ENCODE measurements around the gene JCAD.
"Not testable (repeated sequence)": the region's sequence is repeated elsewhere in the genome, so short reads cannot be mapped to it uniquely, and the experiment has no call there.

Gene JCAD

GRCh38 chr10:29981510-29981909, 77.9 kb downstream of the JCAD start:
- DNase-seq (ENCODE audit: low read depth) = no peak

GRCh38 chr10:29980084-29980483, 79.3 kb downstream of the JCAD start:
- no peak for DNase-seq (ENCODE audit: low read depth)

GRCh38 chr10:29979421-29979779, 80.0 kb downstream of the JCAD start:
- not testable (repeated sequence) for DNase-seq (ENCODE audit: low read depth)

- no peak for DNase-seq (ENCODE audit: low read depth)
Observed at GRCh38 chr10:29977171-29977570, 82.2 kb downstream of the JCAD start.

DNA sequence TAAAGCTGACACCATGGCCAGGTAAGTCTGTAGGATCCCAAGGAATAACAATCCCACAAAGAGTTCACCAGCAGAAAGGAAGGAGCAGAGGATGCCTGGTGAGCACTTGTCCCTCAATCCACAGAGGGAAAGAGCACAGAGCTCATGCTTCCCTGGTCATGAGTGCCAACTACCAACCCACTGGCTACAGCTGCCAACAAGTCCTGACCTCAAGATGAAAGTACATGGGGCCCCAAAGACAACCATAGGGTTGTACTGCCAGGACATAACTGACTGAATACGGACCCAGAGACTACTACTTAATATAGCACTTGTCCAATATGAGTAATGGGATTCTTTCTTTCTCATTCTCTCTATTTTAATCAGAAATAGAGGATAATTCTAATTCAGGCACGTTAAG, 83.3 kb downstream of the JCAD start:
- DNase-seq (ENCODE audit: low read depth) = no peak

GRCh38 chr10:29974773-29975172, 84.6 kb downstream of the JCAD start:
- no peak for DNase-seq (ENCODE audit: low read depth)

DNA sequence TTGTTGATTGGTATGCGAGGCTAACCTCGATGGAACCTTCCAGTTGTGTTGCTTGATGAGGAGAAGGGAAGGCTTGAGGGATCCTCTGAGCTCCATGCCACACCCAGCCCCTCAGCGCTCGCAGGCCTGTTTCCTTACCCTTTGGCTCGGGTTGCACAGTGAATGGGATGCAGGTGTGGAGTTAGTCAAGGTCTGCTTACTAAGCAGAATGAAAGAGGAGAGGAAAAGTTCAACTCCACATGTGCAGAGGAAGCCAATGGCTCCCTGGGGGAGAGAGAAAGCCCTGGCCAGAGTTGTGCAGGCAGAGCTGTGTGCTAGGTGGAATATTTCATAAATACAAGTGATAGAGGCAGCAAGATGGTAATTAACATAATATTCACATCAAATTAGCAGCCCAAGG, 85.5 kb downstream of the JCAD start:
- no peak for DNase-seq (ENCODE audit: low read depth)

DNA sequence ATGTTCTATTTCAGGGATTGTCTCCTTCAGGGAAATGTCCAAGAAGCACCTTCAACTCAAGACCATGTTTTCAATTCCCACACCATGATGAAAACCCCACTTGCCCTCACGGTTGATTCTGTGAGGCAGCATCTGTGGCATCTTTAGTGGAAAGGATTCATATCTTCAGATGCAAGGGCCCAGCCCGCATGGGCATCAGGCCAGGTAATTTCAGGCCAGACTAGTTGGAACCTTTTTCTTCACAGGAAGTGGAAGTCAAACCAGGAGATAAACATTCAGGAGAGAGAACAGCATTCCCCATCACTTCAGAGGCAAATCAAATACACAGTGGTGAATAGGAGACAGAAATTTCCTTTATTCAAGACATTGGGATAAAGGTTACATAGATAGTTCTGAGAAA, 88.8 kb downstream of the JCAD start:
- no peak for DNase-seq (ENCODE audit: low read depth)

DNA sequence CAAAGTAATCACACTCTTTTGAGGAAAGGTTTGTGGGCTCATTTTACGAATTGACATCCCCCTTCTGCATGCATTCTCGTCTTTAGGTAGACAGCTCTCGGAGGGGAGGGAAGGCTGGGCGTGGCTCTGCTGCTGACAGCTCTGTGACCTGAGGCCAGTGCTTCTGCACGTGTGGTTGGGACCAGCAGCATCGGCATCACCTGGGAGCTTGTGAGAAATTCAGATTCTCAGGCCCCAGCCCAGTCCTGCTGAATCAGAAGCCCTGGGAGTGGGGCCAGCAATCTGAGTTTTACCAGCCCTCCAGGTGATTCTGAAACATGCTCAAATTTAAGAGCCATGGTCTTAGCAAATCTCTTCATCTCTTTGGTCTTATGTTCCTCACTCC, 89.4 kb downstream of the JCAD start:
- DNase-seq (ENCODE audit: low read depth) = no peak

- DNase-seq (ENCODE audit: low read depth) = no peak
Observed at GRCh38 chr10:29969255-29970011, 90.0 kb downstream of the JCAD start.

- no peak for DNase-seq (ENCODE audit: low read depth)
Observed at GRCh38 chr10:29968585-29968984, 90.8 kb downstream of the JCAD start.

DNA sequence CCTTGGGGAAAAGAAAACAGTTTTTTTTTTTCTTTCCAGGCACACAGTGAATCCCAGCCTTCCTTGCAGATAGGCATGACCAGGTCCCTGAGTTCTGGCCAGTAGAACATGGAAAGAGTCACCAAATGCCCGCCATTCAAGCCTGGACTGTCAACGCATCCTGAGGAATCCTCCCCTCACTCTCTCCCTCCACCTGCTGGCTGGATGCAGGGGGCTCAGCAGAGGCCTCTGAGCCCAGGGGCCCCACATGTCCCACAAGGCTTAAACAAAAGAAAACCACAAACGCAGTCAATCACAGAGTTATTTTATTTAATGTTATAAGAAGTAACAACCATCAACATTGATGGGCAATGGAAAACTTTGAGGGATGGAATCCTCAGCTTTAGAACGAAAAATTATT, 93.1 kb downstream of the JCAD start:
- DNase-seq (ENCODE audit: low read depth) = no peak
